Islet precursor cell (in vitro differentiated cells): Measurements from ENCODE around the gene TIAL1.

Experiments used
- DNase-seq: peaks from one replicate; pipeline ENCODE4 v3.0.0-alpha.2; 2018

TIAL1 gene

GRCh38 chr10:119526621-119527592, 69.9 kb downstream of the TIAL1 start:
- DNase-seq = no peak

DNA sequence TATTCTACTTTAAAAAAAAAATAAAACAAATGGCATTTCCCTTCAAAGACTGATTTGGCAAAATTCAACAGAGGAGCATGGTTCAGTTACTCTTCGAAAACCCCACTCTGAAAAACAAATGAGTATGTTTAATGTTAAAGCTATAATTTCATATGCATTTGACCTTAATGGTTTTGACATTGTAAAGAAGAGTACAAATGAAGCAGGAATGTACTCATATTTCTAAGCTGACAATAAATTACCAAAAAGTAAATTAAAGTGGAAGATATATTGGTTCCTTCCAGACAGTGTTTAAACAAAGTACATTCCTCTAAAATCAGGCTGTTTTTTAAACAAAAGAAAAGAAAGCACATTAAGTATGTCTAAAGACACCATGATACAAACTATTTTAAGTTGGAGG, 70.6 kb downstream of the TIAL1 start:
- DNase-seq = no peak

DNA sequence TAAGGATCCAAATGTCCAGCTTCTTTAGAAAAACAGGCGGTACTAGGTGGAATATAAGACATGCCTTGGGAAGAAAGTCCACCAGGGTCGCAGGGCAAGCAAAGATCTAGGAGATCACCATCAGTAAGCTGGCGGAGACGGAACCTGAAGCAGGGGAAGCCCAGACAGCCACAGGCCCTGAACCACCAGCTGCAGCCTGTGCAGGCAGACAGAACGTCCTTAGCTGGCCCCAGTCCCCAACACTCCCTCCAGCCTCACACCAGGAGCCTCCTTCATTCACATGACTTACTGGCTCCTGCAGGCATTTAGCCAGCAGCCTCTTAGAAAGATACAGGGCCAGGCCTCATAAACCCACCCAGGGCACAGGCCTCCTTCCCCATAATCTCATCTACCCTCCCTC, 71.6 kb downstream of the TIAL1 start:
- no peak for DNase-seq

GRCh38 chr10:119524720-119525070, 72.1 kb downstream of the TIAL1 start:
- no peak for DNase-seq

DNA sequence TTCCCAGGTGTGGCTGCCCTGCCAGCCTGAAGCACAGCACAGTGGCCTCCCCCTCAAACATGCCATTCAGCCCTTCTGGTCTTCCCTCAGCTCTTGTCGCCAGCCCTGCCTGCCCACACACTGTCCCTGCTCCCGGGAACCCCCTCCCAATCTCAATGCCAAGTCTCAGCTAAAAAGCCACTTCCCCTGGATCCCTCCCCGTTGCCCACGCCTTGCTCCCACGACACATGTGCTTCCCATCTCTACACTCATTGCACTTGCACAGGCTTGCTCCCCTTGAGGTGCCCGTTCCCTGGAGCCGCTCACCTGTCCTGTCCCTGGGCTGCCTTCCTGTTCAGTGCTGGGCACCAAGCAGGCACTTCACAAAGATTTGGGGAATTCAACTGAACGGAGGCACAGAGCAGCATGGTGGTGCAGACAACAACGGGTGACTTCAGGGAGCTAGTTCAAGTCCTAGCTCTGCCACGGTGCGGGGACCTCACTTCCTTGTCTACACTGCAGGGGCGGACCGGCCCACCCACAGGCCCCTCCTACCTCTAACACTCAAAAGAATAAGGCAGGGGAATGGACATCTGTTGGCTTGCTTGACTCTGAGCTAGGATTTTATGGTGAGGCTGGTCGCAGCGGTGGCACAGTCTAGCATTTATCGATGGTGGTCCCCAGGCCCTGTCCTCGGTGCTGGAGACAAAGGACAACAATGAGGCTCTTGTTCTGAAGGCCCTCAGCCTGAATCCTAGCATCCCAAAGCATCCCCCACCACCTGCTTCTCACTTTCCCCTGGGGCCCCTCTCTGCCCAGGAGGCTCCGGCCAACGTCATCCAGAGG, 72.7 kb downstream of the TIAL1 start:
- DNase-seq = no peak
